ENCODE measurements around the gene DCLK3. TPM values are rescaled to one million over a fixed set of nuclear protein-coding genes. Genes with fewer than 3 reads are reported as not detected.

DCLK3 gene
- total RNA-seq, 2 experiments from 2014 or later, result not detected

GRCh38 chr3:36751326-36751725, 13.0 kb downstream of the DCLK3 start:
- Mint-ChIP-seq H3K9me3 (no peaks in the 10 kb centered on the region), H3K36me3 (ENCODE audit: low read depth) (no peaks in the 10 kb centered on the region), H3K4me3 (no peak overlapping the region), H3K4me1 (no peaks in the 10 kb centered on the region), H3K27ac (no peak overlapping the region), H3K27me3 (peaks cover 17% of the 10 kb centered on the region)
- DNase-seq, result no peak
- POLR2A ChIA-PET, result no interaction called here
- CTCF ChIA-PET, result no interaction called here

- ChIA-PET CTCF (interaction anchor here (0.7 to 0.8 kb wide), 2 partner anchors 106 to 625 kb away, joined by 3 read pairs; no protein-coding TSS in a partner anchor), POLR2A (no interaction called here)
- H3K27ac Mint-ChIP-seq, result no peak overlapping the region
- H3K36me3 Mint-ChIP-seq (ENCODE audit: low read depth), result no peaks in the 10 kb centered on the region
- H3K9me3 Mint-ChIP-seq, result no peaks in the 10 kb centered on the region
- peaks cover 17% of the 10 kb centered on the region for H3K27me3 Mint-ChIP-seq
- no peak for DNase-seq
- no peaks in the 10 kb centered on the region for H3K4me1 Mint-ChIP-seq
- no peak overlapping the region for H3K4me3 Mint-ChIP-seq
Measured at GRCh38 chr3:36750737-36751136, 13.6 kb downstream of the DCLK3 start.

- H3K9me3 Mint-ChIP-seq, result no peaks in the 10 kb centered on the region
- ChIA-PET CTCF (interaction anchor here (0.6 kb wide), 1 partner anchor 178 kb away, joined by 7 read pairs; no protein-coding TSS in a partner anchor), POLR2A (no interaction called here)
- DNase-seq, result no peak
- H3K4me3 Mint-ChIP-seq, result no peak overlapping the region
- H3K27me3 Mint-ChIP-seq, result peaks cover 10% of the 10 kb centered on the region
- H3K36me3 Mint-ChIP-seq (ENCODE audit: low read depth), result no peaks in the 10 kb centered on the region
- no peaks in the 10 kb centered on the region for H3K4me1 Mint-ChIP-seq
- no peak overlapping the region for H3K27ac Mint-ChIP-seq
Measured at GRCh38 chr3:36744763-36745162, 19.6 kb downstream of the DCLK3 start.

GRCh38 chr3:36743826-36744225, 20.5 kb downstream of the DCLK3 start:
- CTCF ChIA-PET, result interaction anchor here (1.0 kb wide), 1 partner anchor 27 kb away, joined by 3 read pairs; no protein-coding TSS in a partner anchor

GRCh38 chr3:36741285-36741684, 23.1 kb downstream of the DCLK3 start:
- no peaks in the 10 kb centered on the region for H3K36me3 Mint-ChIP-seq (ENCODE audit: low read depth)
- H3K4me3 Mint-ChIP-seq, result no peak overlapping the region
- ChIA-PET CTCF (no interaction called here), POLR2A (no interaction called here)
- no peak overlapping the region for H3K27ac Mint-ChIP-seq
- no peaks in the 10 kb centered on the region for H3K9me3 Mint-ChIP-seq
- H3K4me1 Mint-ChIP-seq, result no peaks in the 10 kb centered on the region
- H3K27me3 Mint-ChIP-seq, result peaks cover 10% of the 10 kb centered on the region
- no peak for DNase-seq

More at GRCh38 chr3:36743826-36744225, 20.5 kb downstream of the DCLK3 start:
- DNase-seq, result no peak
- Mint-ChIP-seq H3K4me1 (no peaks in the 10 kb centered on the region), H3K9me3 (no peaks in the 10 kb centered on the region), H3K36me3 (ENCODE audit: low read depth) (no peaks in the 10 kb centered on the region), H3K27me3 (peaks cover 10% of the 10 kb centered on the region), H3K27ac (no peak overlapping the region), H3K4me3 (no peak overlapping the region)
- POLR2A ChIA-PET, result no interaction called here

GRCh38 chr3:36740787-36741186, 23.6 kb downstream of the DCLK3 start:
- Mint-ChIP-seq H3K4me1 (no peaks in the 10 kb centered on the region), H3K36me3 (ENCODE audit: low read depth) (no peaks in the 10 kb centered on the region), H3K27me3 (peaks cover 10% of the 10 kb centered on the region), H3K9me3 (no peaks in the 10 kb centered on the region), H3K4me3 (no peak overlapping the region), H3K27ac (no peak overlapping the region)
- ChIA-PET POLR2A (no interaction called here), CTCF (no interaction called here)
- no peak for DNase-seq

- Mint-ChIP-seq H3K27ac (no peak overlapping the region), H3K4me3 (no peak overlapping the region), H3K4me1 (no peaks in the 10 kb centered on the region), H3K36me3 (ENCODE audit: low read depth) (no peaks in the 10 kb centered on the region), H3K27me3 (peaks cover 3% of the 10 kb centered on the region), H3K9me3 (no peaks in the 10 kb centered on the region)
- ChIA-PET POLR2A (no interaction called here), CTCF (interaction anchor here (1.1 kb wide), 1 partner anchor 21 kb away, joined by 3 read pairs; no protein-coding TSS in a partner anchor)
- no peak for DNase-seq
Measured at GRCh38 chr3:36738702-36739101, 25.7 kb downstream of the DCLK3 start.

GRCh38 chr3:36736301-36736700, 28.1 kb downstream of the DCLK3 start:
- CTCF ChIA-PET, result no interaction called here
- H3K9me3 Mint-ChIP-seq, result no peaks in the 10 kb centered on the region
- H3K4me3 Mint-ChIP-seq, result no peak overlapping the region
- no peak for DNase-seq
- POLR2A ChIA-PET, result no interaction called here
- H3K4me1 Mint-ChIP-seq, result no peaks in the 10 kb centered on the region
- H3K27me3 Mint-ChIP-seq, result peaks cover 10% of the 10 kb centered on the region
- H3K36me3 Mint-ChIP-seq (ENCODE audit: low read depth), result no peaks in the 10 kb centered on the region
- no peak overlapping the region for H3K27ac Mint-ChIP-seq

GRCh38 chr3:36734742-36735141, 29.6 kb downstream of the DCLK3 start:
- ChIA-PET POLR2A (no interaction called here), CTCF (interaction anchor here (0.6 to 1.4 kb wide), 3 partner anchors 11 to 224 kb away, joined by 3 to 4 read pairs (median 4); no protein-coding TSS in a partner anchor)
- H3K27me3 Mint-ChIP-seq, result peaks cover 8% of the 10 kb centered on the region
- no peaks in the 10 kb centered on the region for H3K36me3 Mint-ChIP-seq (ENCODE audit: low read depth)
- no peak for DNase-seq
- H3K27ac Mint-ChIP-seq, result no peak overlapping the region
- no peak overlapping the region for H3K4me3 Mint-ChIP-seq
- H3K4me1 Mint-ChIP-seq, result no peaks in the 10 kb centered on the region
- no peaks in the 10 kb centered on the region for H3K9me3 Mint-ChIP-seq

GRCh38 chr3:36733723-36734122, 30.6 kb downstream of the DCLK3 start:
- ChIA-PET CTCF (interaction anchor here (1.2 kb wide), 1 partner anchor 225 kb away, joined by 3 read pairs; no protein-coding TSS in a partner anchor), POLR2A (no interaction called here)
- no peak for DNase-seq
- Mint-ChIP-seq H3K9me3 (no peaks in the 10 kb centered on the region), H3K36me3 (ENCODE audit: low read depth) (no peaks in the 10 kb centered on the region), H3K27ac (no peak overlapping the region), H3K4me3 (no peak overlapping the region), H3K27me3 (peaks cover 8% of the 10 kb centered on the region), H3K4me1 (no peaks in the 10 kb centered on the region)

GRCh38 chr3:36733162-36733696, 31.1 kb downstream of the DCLK3 start:
- DNase-seq, result no peak
- Mint-ChIP-seq H3K27me3 (peaks cover 8% of the 10 kb centered on the region), H3K4me1 (no peaks in the 10 kb centered on the region), H3K4me3 (no peak overlapping the region), H3K9me3 (no peaks in the 10 kb centered on the region), H3K36me3 (ENCODE audit: low read depth) (no peaks in the 10 kb centered on the region), H3K27ac (no peak overlapping the region)
- CTCF ChIA-PET, result no interaction called here
- POLR2A ChIA-PET, result no interaction called here

GRCh38 chr3:36730966-36731365, 33.4 kb downstream of the DCLK3 start:
- peaks cover 8% of the 10 kb centered on the region for H3K27me3 Mint-ChIP-seq
- no peaks in the 10 kb centered on the region for H3K4me1 Mint-ChIP-seq
- ChIA-PET CTCF (no interaction called here), POLR2A (no interaction called here)
- no peaks in the 10 kb centered on the region for H3K36me3 Mint-ChIP-seq (ENCODE audit: low read depth)
- H3K4me3 Mint-ChIP-seq, result no peak overlapping the region
- H3K9me3 Mint-ChIP-seq, result no peaks in the 10 kb centered on the region
- no peak overlapping the region for H3K27ac Mint-ChIP-seq
- DNase-seq, result no peak

GRCh38 chr3:36729204-36730056, 34.9 kb downstream of the DCLK3 start:
- H3K4me1 Mint-ChIP-seq, result no peaks in the 10 kb centered on the region

More at GRCh38 chr3:36729204-36730056, 34.9 kb downstream of the DCLK3 start:
- no peaks in the 10 kb centered on the region for H3K9me3 Mint-ChIP-seq
- ChIA-PET CTCF (interaction anchor here (1.2 kb wide), 1 partner anchor 20 kb away, joined by 4 read pairs; no protein-coding TSS in a partner anchor), POLR2A (no interaction called here)
- no peak for DNase-seq
- no peak overlapping the region for H3K4me3 Mint-ChIP-seq
- no peaks in the 10 kb centered on the region for H3K36me3 Mint-ChIP-seq (ENCODE audit: low read depth)
- H3K27ac Mint-ChIP-seq, result no peak overlapping the region
- peaks cover 8% of the 10 kb centered on the region for H3K27me3 Mint-ChIP-seq

All from activated CD4-positive, alpha-beta T cell treated with anti-CD3 and anti-CD28 coated beads, Interleukin-2, amount 10 ng/mL, durations not matched to agents 7 days and 5 days (primary cell).